Mesenchymal stem cell (in vitro differentiated cells and primary cell): ENCODE measurements around the gene FOXP1.

Experiments used
- DNase-seq: peaks from one replicate; pipeline ENCODE4 v3.0.0-alpha.2; 2013
- H2AFZ ChIP-seq: one replicate; pipeline ENCODE4 v1.6.1; 2013; ENCODE audit warnings: low read depth, mild to moderate bottlenecking, control low read depth, inconsistent platforms, low read length, moderate library complexity
- H2AK5ac ChIP-seq: 2 replicates; pipeline ENCODE4 v1.6.1; 2013; ENCODE audit warnings: low read length, moderate library complexity, mild to moderate bottlenecking, inconsistent platforms; ENCODE audit not compliant: severe bottlenecking
- H2BK120ac ChIP-seq: one replicate; pipeline ENCODE4 v1.6.1; 2013; ENCODE audit warnings: low read depth, mild to moderate bottlenecking, inconsistent platforms, low read length, moderate library complexity
- H2BK12ac ChIP-seq, 2 experiments: one replicate each; pipeline ENCODE4 v1.6.1; 2013; ENCODE audit warnings: inconsistent platforms in 2 of 2, low read length in 2 of 2, mild to moderate bottlenecking in 2 of 2, moderate library complexity in 2 of 2, control low read depth in 1 of 2
- H2BK15ac ChIP-seq: one replicate; pipeline ENCODE4 v1.6.1; 2013; ENCODE audit warnings: mild to moderate bottlenecking, low read depth, inconsistent platforms; ENCODE audit not compliant: poor library complexity, severe bottlenecking
- H2BK5ac ChIP-seq: 2 replicates; pipeline ENCODE4 v1.6.1; 2013; ENCODE audit warnings: low read depth, mild to moderate bottlenecking, low read length, control low read depth, inconsistent platforms; ENCODE audit not compliant: poor library complexity, severe bottlenecking
- H3K14ac ChIP-seq, 2 experiments: one replicate each; pipeline ENCODE4 v1.6.1; 2013; ENCODE audit warnings: inconsistent platforms in 2 of 2, low read length in 2 of 2, control low read depth in 1 of 2, mild to moderate bottlenecking in 1 of 2, moderate library complexity in 1 of 2
- H3K18ac ChIP-seq, 2 experiments: one replicate each; pipeline ENCODE4 v1.6.1; 2013; ENCODE audit warnings: inconsistent platforms in 2 of 2, low read length in 2 of 2, control low read depth in 1 of 2, low read depth in 1 of 2, mild to moderate bottlenecking in 1 of 2
- H3K23ac ChIP-seq, 2 experiments: one replicate each; pipeline ENCODE4 v1.6.1; 2013; ENCODE audit warnings: inconsistent platforms in 2 of 2, low read length in 2 of 2, mild to moderate bottlenecking in 2 of 2, moderate library complexity in 2 of 2, control low read depth in 1 of 2
- H3K27ac ChIP-seq: 2 replicates; pipeline ENCODE4 v1.5.1; 2013; ENCODE audit warnings: mild to moderate bottlenecking, moderate library complexity, low read length, control low read depth, inconsistent platforms; ENCODE audit not compliant: poor library complexity, severe bottlenecking
- H3K27me3 ChIP-seq, 2 experiments: 2 replicates each; pipeline versions ENCODE4 v1.6.1 to v1.7.0; 2013; ENCODE audit warnings: low read length in 2 of 2, mild to moderate bottlenecking in 2 of 2, moderate library complexity in 2 of 2, control low read depth in 1 of 2, inconsistent platforms in 1 of 2; ENCODE audit not compliant: control insufficient read depth in 1 of 2, insufficient read depth in 1 of 2
- H3K36me3 ChIP-seq, 2 experiments: 2 replicates each; pipeline versions ENCODE4 v1.6.1 to v1.7.0; 2013; ENCODE audit warnings: low read length in 2 of 2, control low read depth in 1 of 2, inconsistent platforms in 1 of 2, low read depth in 1 of 2, mild to moderate bottlenecking in 1 of 2; ENCODE audit not compliant: insufficient read depth in 2 of 2, control insufficient read depth in 1 of 2
- H3K4ac ChIP-seq, 2 experiments: one replicate each; pipeline ENCODE4 v1.6.1; 2013; ENCODE audit warnings: inconsistent platforms in 2 of 2, low read length in 2 of 2, mild to moderate bottlenecking in 2 of 2, moderate library complexity in 2 of 2, control low read depth in 1 of 2, low read depth in 1 of 2
- H3K4me1 ChIP-seq: 2 replicates; pipeline ENCODE4 v1.6.1; 2013; ENCODE audit warnings: low read depth, low read length, control low read depth; ENCODE audit not compliant: control insufficient read depth, insufficient read depth
- H3K4me2 ChIP-seq: 2 replicates; pipeline ENCODE4 v1.6.1; 2013; ENCODE audit warnings: low read length, mild to moderate bottlenecking, inconsistent platforms; ENCODE audit not compliant: poor library complexity, severe bottlenecking
- H3K4me3 ChIP-seq, 2 experiments: 2 replicates each; pipeline versions ENCODE4 v1.5.1 to v1.7.0; 2013; ENCODE audit warnings: low read length in 2 of 2, mild to moderate bottlenecking in 2 of 2, control low read depth in 1 of 2, low read depth in 1 of 2; ENCODE audit not compliant: insufficient read depth in 1 of 2
- H3K79me1 ChIP-seq: replicated peaks from 2 replicates; pipeline ENCODE4 v1.6.1; 2013; ENCODE audit warnings: mild to moderate bottlenecking, control low read depth, low read length, inconsistent platforms; ENCODE audit not compliant: poor library complexity, severe bottlenecking
- H3K9ac ChIP-seq: 2 replicates; pipeline ENCODE4 v1.7.0; 2013; ENCODE audit warnings: mild to moderate bottlenecking, low read length, moderate library complexity
- H3K9me3 ChIP-seq: 2 replicates; pipeline ENCODE4 v1.7.0; 2013; ENCODE audit warnings: mild to moderate bottlenecking, low read length; ENCODE audit not compliant: control insufficient read depth
- H4K8ac ChIP-seq: one replicate; pipeline ENCODE4 v1.6.1; 2013; ENCODE audit warnings: inconsistent platforms, mild to moderate bottlenecking, low read length, moderate library complexity
- H4K91ac ChIP-seq: one replicate; pipeline ENCODE4 v1.6.1; 2013; ENCODE audit warnings: mild to moderate bottlenecking, low read length, inconsistent platforms
- WGBS: methylation state at CpG from one replicate; pipeline ENCODE4 v1.1.7; 2013; ENCODE audit warnings: mixed read lengths; 5-methylcytosine and 5-hydroxymethylcytosine counted together

The FOXP1 gene

GRCh38 chr3:71001303-71001830 lies 582.2 kb downstream of the FOXP1 start:
- H3K18ac ChIP-seq = no peak overlapping the region
- no peak overlapping the region for H3K23ac ChIP-seq
- DNase-seq = no peak
- H3K4me1 ChIP-seq = peaks cover 2% of the 10 kb centered on the region
- no peak overlapping the region for H2BK120ac ChIP-seq
- 96% methylated on average over 4 of the region's 5 CpGs for WGBS
- H2BK12ac ChIP-seq = no peak overlapping the region
- no peak overlapping the region for H3K4me3 ChIP-seq
- H3K9me3 ChIP-seq = no peaks in the 10 kb centered on the region
- no peak overlapping the region for H3K4ac ChIP-seq
- no peak overlapping the region for H4K8ac ChIP-seq
- H3K36me3 ChIP-seq = peaks cover 0 to 65% of the 10 kb centered on the region in 2 experiments
- H2AK5ac ChIP-seq = no peak overlapping the region
- H3K14ac ChIP-seq = no peak overlapping the region
- no peak overlapping the region for H3K4me2 ChIP-seq
- H3K79me1 ChIP-seq = peaks cover 19% of the 10 kb centered on the region
- H3K9ac ChIP-seq = no peak overlapping the region
- H2AFZ ChIP-seq = no peak overlapping the region
- H3K27me3 ChIP-seq = no peaks in the 10 kb centered on the region
- H2BK15ac ChIP-seq = no peak overlapping the region
- H2BK5ac ChIP-seq = no peak overlapping the region
- no peak overlapping the region for H4K91ac ChIP-seq
- no peak overlapping the region for H3K27ac ChIP-seq

GRCh38 chr3:71000483-71000882 lies 583.0 kb downstream of the FOXP1 start:
- Histone ChIP-seq H3K14ac (no peak overlapping the region), H3K4me2 (no peak overlapping the region), H3K18ac (no peak overlapping the region), H4K91ac (no peak overlapping the region), H2BK5ac (no peak overlapping the region), H3K9ac (no peak overlapping the region), H3K4me3 (no peak overlapping the region), H2AK5ac (no peak overlapping the region), H3K9me3 (no peaks in the 10 kb centered on the region), H3K23ac (no peak overlapping the region), H4K8ac (no peak overlapping the region), H2BK12ac (no peak overlapping the region), H3K27ac (no peak overlapping the region), H3K27me3 (no peaks in the 10 kb centered on the region), H2BK120ac (no peak overlapping the region), H3K36me3 (peaks cover 3 to 70% of the 10 kb centered on the region in 2 experiments), H3K4me1 (peaks cover 2% of the 10 kb centered on the region), H2AFZ (no peak overlapping the region), H3K4ac (peak overlapping the region in 1 of 2 experiments; percentile 70), H2BK15ac (no peak overlapping the region), H3K79me1 (peaks cover 20% of the 10 kb centered on the region)
- DNase-seq = no peak
- WGBS = 93% methylated on average over 6 of the region's 6 CpGs

- Histone ChIP-seq H3K4me3 (no peak overlapping the region), H3K4ac (no peak overlapping the region), H3K4me2 (no peak overlapping the region), H2BK5ac (no peak overlapping the region), H3K36me3 (peaks cover 3 to 74% of the 10 kb centered on the region in 2 experiments), H2BK12ac (no peak overlapping the region), H3K23ac (no peak overlapping the region), H3K27ac (peak overlapping the region; percentile 27), H4K8ac (no peak overlapping the region), H2AK5ac (no peak overlapping the region), H2BK15ac (no peak overlapping the region), H3K4me1 (peaks cover 2% of the 10 kb centered on the region), H2BK120ac (no peak overlapping the region), H3K14ac (no peak overlapping the region), H3K9ac (peak overlapping the region; percentile 72), H3K79me1 (peaks cover 23% of the 10 kb centered on the region), H2AFZ (no peak overlapping the region), H3K9me3 (no peaks in the 10 kb centered on the region), H3K27me3 (no peaks in the 10 kb centered on the region), H4K91ac (no peak overlapping the region), H3K18ac (no peak overlapping the region)
- WGBS = 0% methylated on average over 1 of the region's 4 CpGs
- DNase-seq = peak; percentile 71
Observed at GRCh38 chr3:70999730-71000129, 583.8 kb downstream of the FOXP1 start.

- Histone ChIP-seq H3K27me3 (no peaks in the 10 kb centered on the region), H3K4ac (no peak overlapping the region), H3K27ac (no peak overlapping the region), H4K8ac (no peak overlapping the region), H3K79me1 (peaks cover 29% of the 10 kb centered on the region), H3K9ac (no peak overlapping the region), H2BK5ac (no peak overlapping the region), H3K23ac (no peak overlapping the region), H3K4me1 (peaks cover 4% of the 10 kb centered on the region), H3K18ac (no peak overlapping the region), H3K9me3 (no peaks in the 10 kb centered on the region), H2AK5ac (no peak overlapping the region), H3K36me3 (peaks cover 6 to 78% of the 10 kb centered on the region in 2 experiments), H2BK12ac (no peak overlapping the region), H4K91ac (no peak overlapping the region), H3K14ac (no peak overlapping the region), H2AFZ (no peak overlapping the region), H3K4me2 (no peak overlapping the region), H3K4me3 (no peak overlapping the region), H2BK15ac (no peak overlapping the region), H2BK120ac (no peak overlapping the region)
- WGBS = 96% methylated on average over 7 of the region's 7 CpGs
- no peak for DNase-seq
Observed at GRCh38 chr3:70996082-70996481, 587.4 kb downstream of the FOXP1 start.
